NT2/D1 (cell line): ENCODE measurements around the gene GABPB1.

Experiments used
- SUZ12 ChIP-seq: IDR thresholded peaks from 2 replicates; pipeline ENCODE4 v1.6.1; 2011; ENCODE audit not compliant: insufficient read length, insufficient read depth; ENCODE audit errors: extremely low read depth
- YY1 ChIP-seq: IDR thresholded peaks from 2 replicates; pipeline ENCODE4 v1.6.1; 2011; ENCODE audit not compliant: insufficient read length, insufficient read depth
- ZNF274 ChIP-seq: IDR thresholded peaks from 2 replicates; pipeline ENCODE4 v1.6.1; 2011; ENCODE audit warnings: mild to moderate bottlenecking, low read depth, low read length

- TF ChIP-seq YY1 (no peak), ZNF274 (no peak), SUZ12 (no peak)
Measured at GRCh38 chr15:50302581-50302980, 52.4 kb downstream of the GABPB1 start.
